A549 (cell line): ENCODE data around the gene GATA2. TPM values are rescaled to one million over a fixed set of nuclear protein-coding genes. Genes with fewer than 3 reads are reported as not detected.

Experiments
- ATAC-seq, 2 experiments: fragments of 200-7000 bp in 1 of 2; fragments of >200 bp in 1 of 2; cut with Nextera tagmentation in 1 of 2; cut with Tn5 transposase in 1 of 2; 3 replicates each; pipeline versions ENCODE4 v1.8.0 to v1.9.1; 2018 to 2020; ENCODE audit warnings: mild to moderate bottlenecking in 1 of 2, moderate library complexity in 1 of 2
- CTCF ChIA-PET: fragments of 300-600 bp; sonication (Branson Sonifier 250); formaldehyde crosslinking; extraction: SDS; loops from one replicate; lab custom pipeline; 2021; ENCODE audit warnings: antibody characterized with exemption, inconsistent platforms; lab: Yijun Ruan, JAX
- POLR2A ChIA-PET: fragments of 350-600 bp; formaldehyde crosslinking; extraction: SDS; loops from one replicate; lab custom pipeline; 2021; ENCODE audit warnings: antibody characterized with exemption, inconsistent platforms; lab: Yijun Ruan, JAX
- DNase-seq, 2 experiments: peaks; one replicate each; pipeline versions ENCODE4 v3.0.0 to v3.0.0-alpha.2; 2011 to 2016; ENCODE audit warnings: low read depth in 1 of 2, low spot score in 1 of 2
- FAIRE-seq: peaks from 2 replicates; lab custom pipeline; 2011; peaks lifted over from hg19 to GRCh38; lab: Jason Lieb, UNC
- H3K27ac ChIP-seq, 2 experiments: fragments of >200 bp; sonication (Bioruptor Twin); formaldehyde crosslinking; 3 replicates each; pipeline ENCODE4 v1.5.1; 2016 to 2017
- H3K4me1 ChIP-seq: fragments of >200 bp; sonication (Bioruptor Twin); formaldehyde crosslinking; 3 replicates; pipeline ENCODE4 v1.6.1; 2016
- H3K4me2 ChIP-seq: fragments of >200 bp; sonication (Bioruptor Twin); formaldehyde crosslinking; 3 replicates; pipeline ENCODE4 v1.6.1; 2016
- H3K4me3 ChIP-seq: fragments of >200 bp; sonication (Bioruptor Twin); formaldehyde crosslinking; 3 replicates; pipeline ENCODE4 v1.5.1; 2016
- H3K9me3 ChIP-seq: fragments of >200 bp; sonication (Bioruptor Twin); formaldehyde crosslinking; 3 replicates; pipeline ENCODE4 v1.6.1; 2016
- CEBPB ChIP-seq, 2 experiments: fragments of >200 bp in 1 of 2; sonication (Bioruptor Twin) in 1 of 2; formaldehyde crosslinking in 1 of 2; IDR thresholded peaks; 2 replicates each; pipeline ENCODE4 v1.6.1; 2012 to 2016
- CHD2 ChIP-seq: fragments of 150-350 bp; IDR thresholded peaks from 2 replicates; pipeline ENCODE4 v1.6.1; 2014; ENCODE audit warnings: low read length; ENCODE audit not compliant: partially characterized antibody
- CHD4 ChIP-seq: fragments of 200-600 bp; sonication (generic); IDR thresholded peaks from 2 replicates; pipeline ENCODE4 v1.6.1; 2016; ENCODE audit warnings: antibody characterized with exemption, mild to moderate bottlenecking, borderline replicate concordance
- EHF ChIP-seq: fragments of 250-450 bp; sonication (Bioruptor Pico); IDR thresholded peaks from 2 replicates; pipeline ENCODE4 v1.5.0; 2020; ENCODE audit warnings: mild to moderate bottlenecking
- FOXS1 ChIP-seq: fragments of 250-450 bp; sonication (Bioruptor Pico); IDR thresholded peaks from 2 replicates; pipeline ENCODE4 v1.5.0; 2020; ENCODE audit warnings: mild to moderate bottlenecking, moderate library complexity
- HOXA7 ChIP-seq: fragments of 250-450 bp; sonication (Bioruptor Pico); IDR thresholded peaks from 2 replicates; pipeline ENCODE4 v1.5.0; 2020; ENCODE audit warnings: mild to moderate bottlenecking, moderate library complexity
- NFE2L2 ChIP-seq: fragments of 150-350 bp; conservative IDR thresholded peaks from 2 replicates; pipeline ENCODE4 v1.6.1; 2014; ENCODE audit warnings: low read length
- NPAS2 ChIP-seq: fragments of 250-450 bp; sonication (Bioruptor Pico); IDR thresholded peaks from 2 replicates; pipeline ENCODE4 v1.8.0; 2022; ENCODE audit warnings: mild to moderate bottlenecking, moderate library complexity, borderline replicate concordance
- NR3C1 ChIP-seq: fragments of >200 bp; sonication (Bioruptor Twin); formaldehyde crosslinking; IDR thresholded peaks from 3 replicates; pipeline ENCODE4 v1.6.1; 2017
- RFX5 ChIP-seq: fragments of 450-650 bp; IDR thresholded peaks from 2 replicates; pipeline ENCODE4 v1.7.1; 2014; ENCODE audit warnings: antibody characterized with exemption, mild to moderate bottlenecking, moderate library complexity
- SMC3 ChIP-seq: fragments of >200 bp; sonication (Bioruptor Twin); formaldehyde crosslinking; IDR thresholded peaks from 3 replicates; pipeline ENCODE4 v1.6.1; 2018; ENCODE audit warnings: inconsistent platforms
- TFCP2L1 ChIP-seq: fragments of 250-450 bp; sonication (Bioruptor Pico); IDR thresholded peaks from 2 replicates; pipeline ENCODE4 v1.5.0; 2021; ENCODE audit warnings: mild to moderate bottlenecking
- ZSCAN20 ChIP-seq: fragments of 250-450 bp; sonication (Bioruptor Pico); IDR thresholded peaks from 2 replicates; pipeline ENCODE4 v1.8.0; 2022; ENCODE audit warnings: mild to moderate bottlenecking, moderate library complexity
- whole genome bisulfite sequencing: methylation state at CpG from one replicate; pipeline ENCODE4 v1.1.6; 2017; ENCODE audit errors: missing lambda C conversion rate; 5-methylcytosine and 5-hydroxymethylcytosine counted together
- polyA plus RNA-seq, 4 experiments: library from polyadenylated mRNA; depleted of rRNA in 3 of 4; stranded (reverse); fragments of >200 nt; fragmentation: RNase III in 1 of 4; extraction: RNeasy Plus Mini Kit Qiagen cat#74134 plus additional on column Dnase treatment in 1 of 4; gene quantifications; 2 replicates in 3 of 4; 3 replicates in 1 of 4; pipeline ENCODE4 v1.2.3, GENCODE V29; 2011 to 2017
- TF ChIP-seq, protein P1 (sequence below): fragments of 200-600 bp; sonication (generic); IDR thresholded peaks from 2 replicates; pipeline ENCODE4 v1.6.1; 2016; ENCODE audit warnings: antibody characterized with exemption, mild to moderate bottlenecking, moderate library complexity
- TF ChIP-seq, protein P2 (sequence below): fragments of >200 bp; sonication (Bioruptor Twin); formaldehyde crosslinking; IDR thresholded peaks from 2 replicates; pipeline ENCODE4 v1.6.1; 2016
- TF ChIP-seq, protein P3 (sequence below): fragments of 250-450 bp; sonication (Bioruptor Pico); IDR thresholded peaks from 2 replicates; pipeline ENCODE4 v1.5.0; 2021; ENCODE audit warnings: mild to moderate bottlenecking, moderate library complexity, borderline replicate concordance
- TF ChIP-seq, protein P4 (sequence below): fragments of 250-450 bp; sonication (Bioruptor Pico); IDR thresholded peaks from 2 replicates; pipeline ENCODE4 v1.5.0; 2020; ENCODE audit warnings: low read depth, mild to moderate bottlenecking, moderate library complexity

Gene GATA2
- polyA plus RNA-seq, 2 of the 4 experiments (the other 2 are of a cell fraction) = 0.68 to 4.9 TPM

DNA sequence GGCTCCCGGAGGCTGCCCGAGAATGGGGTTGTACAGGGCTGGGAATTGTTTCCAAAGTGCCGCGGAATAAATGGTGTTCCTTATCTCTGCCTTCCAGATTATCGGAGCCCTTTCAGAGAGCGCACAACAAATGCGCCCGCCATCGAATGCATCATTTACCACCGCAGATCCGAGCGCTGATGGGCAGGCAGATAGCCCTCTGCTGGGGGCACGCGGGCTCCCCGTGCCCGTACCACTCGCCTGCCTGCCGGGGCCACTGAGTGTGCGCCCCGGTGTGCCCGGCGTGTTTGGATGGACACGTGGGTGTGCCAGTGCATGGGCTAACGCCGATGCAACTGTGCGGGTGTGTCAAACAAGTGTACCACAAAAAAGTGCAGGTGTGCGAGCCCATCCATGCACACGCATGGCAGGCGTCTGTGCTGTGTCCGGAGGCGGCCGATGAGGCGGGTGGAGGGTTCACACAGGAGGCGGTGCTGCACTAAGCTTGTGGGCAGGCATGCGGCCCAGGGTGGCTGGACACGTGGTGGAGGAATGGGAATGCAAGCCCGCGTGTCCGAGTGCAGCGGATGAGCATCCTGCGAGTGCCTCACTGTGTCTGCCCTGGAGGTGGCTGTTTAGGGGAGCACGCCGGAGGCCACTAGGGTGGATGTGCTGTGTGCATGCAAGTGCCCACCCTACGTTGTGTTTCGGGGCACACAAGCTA is 3.8 kb upstream of the GATA2 start (continued):
- TF ChIP-seq, protein P1, sequence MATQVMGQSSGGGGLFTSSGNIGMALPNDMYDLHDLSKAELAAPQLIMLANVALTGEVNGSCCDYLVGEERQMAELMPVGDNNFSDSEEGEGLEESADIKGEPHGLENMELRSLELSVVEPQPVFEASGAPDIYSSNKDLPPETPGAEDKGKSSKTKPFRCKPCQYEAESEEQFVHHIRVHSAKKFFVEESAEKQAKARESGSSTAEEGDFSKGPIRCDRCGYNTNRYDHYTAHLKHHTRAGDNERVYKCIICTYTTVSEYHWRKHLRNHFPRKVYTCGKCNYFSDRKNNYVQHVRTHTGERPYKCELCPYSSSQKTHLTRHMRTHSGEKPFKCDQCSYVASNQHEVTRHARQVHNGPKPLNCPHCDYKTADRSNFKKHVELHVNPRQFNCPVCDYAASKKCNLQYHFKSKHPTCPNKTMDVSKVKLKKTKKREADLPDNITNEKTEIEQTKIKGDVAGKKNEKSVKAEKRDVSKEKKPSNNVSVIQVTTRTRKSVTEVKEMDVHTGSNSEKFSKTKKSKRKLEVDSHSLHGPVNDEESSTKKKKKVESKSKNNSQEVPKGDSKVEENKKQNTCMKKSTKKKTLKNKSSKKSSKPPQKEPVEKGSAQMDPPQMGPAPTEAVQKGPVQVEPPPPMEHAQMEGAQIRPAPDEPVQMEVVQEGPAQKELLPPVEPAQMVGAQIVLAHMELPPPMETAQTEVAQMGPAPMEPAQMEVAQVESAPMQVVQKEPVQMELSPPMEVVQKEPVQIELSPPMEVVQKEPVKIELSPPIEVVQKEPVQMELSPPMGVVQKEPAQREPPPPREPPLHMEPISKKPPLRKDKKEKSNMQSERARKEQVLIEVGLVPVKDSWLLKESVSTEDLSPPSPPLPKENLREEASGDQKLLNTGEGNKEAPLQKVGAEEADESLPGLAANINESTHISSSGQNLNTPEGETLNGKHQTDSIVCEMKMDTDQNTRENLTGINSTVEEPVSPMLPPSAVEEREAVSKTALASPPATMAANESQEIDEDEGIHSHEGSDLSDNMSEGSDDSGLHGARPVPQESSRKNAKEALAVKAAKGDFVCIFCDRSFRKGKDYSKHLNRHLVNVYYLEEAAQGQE = no peak
- TF ChIP-seq CHD2 (no peak), CEBPB (IDR thresholded peaks at IDR 0.05) (no peak), SMC3 (no peak), RFX5 (no peak)

DNA sequence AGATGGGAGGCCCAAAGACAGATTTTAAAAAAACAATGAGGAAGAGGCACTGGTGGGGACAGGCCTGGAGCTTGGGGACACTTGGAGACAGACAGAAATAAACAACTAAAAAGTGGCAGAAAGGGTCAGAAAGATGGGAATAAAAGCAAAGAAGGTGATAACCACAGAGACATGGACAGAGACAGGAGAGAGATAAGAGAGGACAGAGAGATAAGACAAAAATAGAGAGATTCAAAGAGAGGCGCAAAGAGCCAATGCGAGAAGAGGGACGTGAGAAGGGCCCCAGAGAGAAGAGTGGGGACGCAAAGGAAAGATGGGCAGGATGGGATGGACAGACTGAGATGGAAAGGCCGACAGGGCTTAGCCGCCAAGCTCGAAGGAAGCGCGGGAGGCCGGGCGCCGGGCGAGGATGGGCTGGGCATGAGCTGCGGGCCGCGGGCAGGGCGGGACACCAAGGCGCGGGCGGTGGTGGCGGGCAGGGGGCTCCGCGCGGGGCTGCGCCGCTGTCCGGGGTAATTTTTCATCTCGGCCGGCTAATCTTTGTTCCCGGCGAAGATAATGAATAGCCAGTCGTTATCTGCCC is 3.1 kb upstream of the GATA2 start:
- Histone ChIP-seq H3K27ac (no peak overlapping the region), H3K4me1 (no peaks in the 10 kb centered on the region), H3K4me2 (no peak overlapping the region), H3K9me3 (no peaks in the 10 kb centered on the region), H3K4me3 (no peak overlapping the region)
- WGBS = 92% methylated on average over 32 of the region's 32 CpGs
- DNase-seq (no peak), ATAC-seq (no peak), FAIRE-seq (no peak)
- TF ChIP-seq CHD4 = no peak
- no peak for TF ChIP-seq NR3C1
- TF ChIP-seq HOXA7 (CRISPR knock-in tag) = no peak
- no peak for TF ChIP-seq TFCP2L1 (CRISPR knock-in tag)
- no peak for TF ChIP-seq EHF (CRISPR knock-in tag)
- TF ChIP-seq NFE2L2 = no peak
- TF ChIP-seq ZSCAN20 (CRISPR knock-in tag) = no peak
- no peak for TF ChIP-seq NPAS2
- TF ChIP-seq, protein P2, sequence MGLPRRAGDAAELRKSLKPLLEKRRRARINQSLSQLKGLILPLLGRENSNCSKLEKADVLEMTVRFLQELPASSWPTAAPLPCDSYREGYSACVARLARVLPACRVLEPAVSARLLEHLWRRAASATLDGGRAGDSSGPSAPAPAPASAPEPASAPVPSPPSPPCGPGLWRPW = no peak
- TF ChIP-seq, protein P3, sequence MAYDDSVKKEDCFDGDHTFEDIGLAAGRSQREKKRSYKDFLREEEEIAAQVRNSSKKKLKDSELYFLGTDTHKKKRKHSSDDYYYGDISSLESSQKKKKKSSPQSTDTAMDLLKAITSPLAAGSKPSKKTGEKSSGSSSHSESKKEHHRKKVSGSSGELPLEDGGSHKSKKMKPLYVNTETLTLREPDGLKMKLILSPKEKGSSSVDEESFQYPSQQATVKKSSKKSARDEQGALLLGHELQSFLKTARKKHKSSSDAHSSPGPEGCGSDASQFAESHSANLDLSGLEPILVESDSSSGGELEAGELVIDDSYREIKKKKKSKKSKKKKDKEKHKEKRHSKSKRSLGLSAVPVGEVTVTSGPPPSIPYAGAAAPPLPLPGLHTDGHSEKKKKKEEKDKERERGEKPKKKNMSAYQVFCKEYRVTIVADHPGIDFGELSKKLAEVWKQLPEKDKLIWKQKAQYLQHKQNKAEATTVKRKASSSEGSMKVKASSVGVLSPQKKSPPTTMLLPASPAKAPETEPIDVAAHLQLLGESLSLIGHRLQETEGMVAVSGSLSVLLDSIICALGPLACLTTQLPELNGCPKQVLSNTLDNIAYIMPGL (CRISPR knock-in tag) = no peak
- TF ChIP-seq, protein P4, sequence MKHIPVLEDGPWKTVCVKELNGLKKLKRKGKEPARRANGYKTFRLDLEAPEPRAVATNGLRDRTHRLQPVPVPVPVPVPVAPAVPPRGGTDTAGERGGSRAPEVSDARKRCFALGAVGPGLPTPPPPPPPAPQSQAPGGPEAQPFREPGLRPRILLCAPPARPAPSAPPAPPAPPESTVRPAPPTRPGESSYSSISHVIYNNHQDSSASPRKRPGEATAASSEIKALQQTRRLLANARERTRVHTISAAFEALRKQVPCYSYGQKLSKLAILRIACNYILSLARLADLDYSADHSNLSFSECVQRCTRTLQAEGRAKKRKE (CRISPR knock-in tag) = no peak
- TF ChIP-seq FOXS1 (CRISPR knock-in tag) = no peak
- TF ChIP-seq RFX5 = no peak
- ChIA-PET CTCF (interaction anchor here (0.6 to 5.4 kb wide), 5 partner anchors 10 to 326 kb away, joined by 3 to 57 read pairs (median 4); no protein-coding TSS in a partner anchor), POLR2A (no interaction called here)
